NB4 (cell line): Measurements from ENCODE around the gene NFAT5.

ENCODE experiments used
- DNase-seq: peaks from one replicate; pipeline ENCODE4 v3.0.0; 2010; ENCODE audit warnings: low read depth
- H3K4me3 ChIP-seq: one replicate; pipeline ENCODE4 v1.5.1; 2011; ENCODE audit warnings: mild to moderate bottlenecking, low read depth, low read length, moderate library complexity
- MYC ChIP-seq: IDR thresholded peaks from 2 replicates; pipeline ENCODE4 v1.6.1; 2011; ENCODE audit warnings: low read depth, low read length
- POLR2A ChIP-seq: IDR thresholded peaks from 2 replicates; pipeline ENCODE4 v1.6.1; 2011; ENCODE audit warnings: mild to moderate bottlenecking; ENCODE audit not compliant: insufficient read length; ENCODE audit errors: extremely low read depth
- TF ChIP-seq, protein P1 (sequence below): IDR thresholded peaks from 2 replicates; pipeline ENCODE4 v1.6.1; 2011; ENCODE audit warnings: low read depth, low read length
- TF ChIP-seq, protein P2 (sequence below): IDR thresholded peaks from one replicate; pipeline ENCODE4 v1.5.1; 2012; ENCODE audit warnings: low read depth, low read length

The NFAT5 gene

DNA sequence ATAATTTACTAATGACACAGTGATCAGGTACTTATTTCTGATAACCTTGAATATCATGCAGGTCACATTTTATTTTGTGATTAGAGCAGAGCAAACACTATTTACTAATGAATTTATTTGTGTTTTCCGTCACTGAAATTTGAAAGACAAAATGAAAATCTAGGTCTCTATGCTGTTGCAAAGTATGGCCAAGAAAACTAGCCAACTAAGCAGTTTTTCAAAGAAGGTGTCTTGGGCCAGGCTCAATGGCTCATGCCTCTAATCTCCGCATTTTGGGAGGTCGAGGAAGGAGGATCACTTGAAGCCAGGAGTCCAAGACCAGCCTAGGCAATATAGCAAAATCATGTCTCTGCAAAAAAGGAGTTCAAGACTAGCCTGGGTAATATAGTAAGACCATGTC, 3.0 kb upstream of the NFAT5 start:
- H3K4me3 ChIP-seq = no peak overlapping the region
- TF ChIP-seq, protein P1, sequence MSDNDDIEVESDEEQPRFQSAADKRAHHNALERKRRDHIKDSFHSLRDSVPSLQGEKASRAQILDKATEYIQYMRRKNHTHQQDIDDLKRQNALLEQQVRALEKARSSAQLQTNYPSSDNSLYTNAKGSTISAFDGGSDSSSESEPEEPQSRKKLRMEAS = no peak
- no peak for TF ChIP-seq MYC
- TF ChIP-seq, protein P2, sequence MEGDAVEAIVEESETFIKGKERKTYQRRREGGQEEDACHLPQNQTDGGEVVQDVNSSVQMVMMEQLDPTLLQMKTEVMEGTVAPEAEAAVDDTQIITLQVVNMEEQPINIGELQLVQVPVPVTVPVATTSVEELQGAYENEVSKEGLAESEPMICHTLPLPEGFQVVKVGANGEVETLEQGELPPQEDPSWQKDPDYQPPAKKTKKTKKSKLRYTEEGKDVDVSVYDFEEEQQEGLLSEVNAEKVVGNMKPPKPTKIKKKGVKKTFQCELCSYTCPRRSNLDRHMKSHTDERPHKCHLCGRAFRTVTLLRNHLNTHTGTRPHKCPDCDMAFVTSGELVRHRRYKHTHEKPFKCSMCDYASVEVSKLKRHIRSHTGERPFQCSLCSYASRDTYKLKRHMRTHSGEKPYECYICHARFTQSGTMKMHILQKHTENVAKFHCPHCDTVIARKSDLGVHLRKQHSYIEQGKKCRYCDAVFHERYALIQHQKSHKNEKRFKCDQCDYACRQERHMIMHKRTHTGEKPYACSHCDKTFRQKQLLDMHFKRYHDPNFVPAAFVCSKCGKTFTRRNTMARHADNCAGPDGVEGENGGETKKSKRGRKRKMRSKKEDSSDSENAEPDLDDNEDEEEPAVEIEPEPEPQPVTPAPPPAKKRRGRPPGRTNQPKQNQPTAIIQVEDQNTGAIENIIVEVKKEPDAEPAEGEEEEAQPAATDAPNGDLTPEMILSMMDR = no peak
- no peak for DNase-seq

DNA sequence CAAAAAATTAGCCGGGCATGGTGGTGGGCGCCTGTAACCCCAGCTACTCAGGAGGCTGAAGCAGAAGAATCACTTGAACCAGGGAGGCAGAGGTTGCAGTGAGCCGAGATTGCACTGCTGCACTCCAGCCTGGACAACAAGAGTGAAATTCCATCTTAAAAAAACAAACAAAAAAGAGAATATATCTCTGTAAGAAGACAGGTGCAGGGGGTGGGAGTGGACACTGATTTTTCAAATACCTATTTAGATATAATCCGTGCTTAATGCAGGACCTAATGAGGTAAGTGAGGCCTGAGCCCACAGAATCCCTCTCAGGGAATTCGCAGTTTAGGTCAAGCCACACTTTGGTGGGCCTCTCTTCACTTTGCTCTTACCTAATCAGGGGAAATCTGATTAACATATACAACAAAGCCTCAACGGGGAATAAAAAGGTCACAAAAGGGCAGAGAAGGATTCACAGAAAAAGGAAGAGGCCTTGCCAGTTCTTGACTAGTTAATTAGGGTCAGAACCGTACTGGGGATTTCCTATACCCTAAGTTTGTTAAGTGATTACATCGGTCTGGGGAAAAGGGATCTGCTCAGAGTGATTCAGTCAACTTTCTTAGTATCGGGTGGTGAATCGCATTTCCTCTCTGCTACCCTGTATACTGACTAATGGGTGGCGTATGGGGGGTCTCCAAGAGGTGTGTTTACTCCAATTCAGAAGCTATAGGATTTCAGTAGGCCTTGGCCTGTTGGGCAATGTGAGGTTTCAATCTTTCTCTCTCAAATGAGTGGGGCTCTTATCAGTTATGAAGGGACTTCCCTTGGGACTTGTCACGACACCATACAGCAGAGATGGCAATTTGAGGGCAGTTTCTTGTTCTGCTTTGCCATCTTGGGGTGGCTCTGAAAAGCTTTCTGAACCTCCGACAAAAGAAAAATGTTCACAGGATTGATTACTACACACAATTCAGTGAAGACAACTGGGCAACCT, 1.9 kb upstream of the NFAT5 start:
- TF ChIP-seq MYC (0 out of 2 replicates have a peak, but pooled peaks have one; percentile 52), POLR2A (peak; percentile 17)
- TF ChIP-seq, protein P2 = peak; percentile 13
- TF ChIP-seq, protein P1 = no peak; the same call in 1 of the 2 replicates
- H3K4me3 ChIP-seq = peak overlapping the region; percentile 79
- peak; percentile 96 for DNase-seq

DNA sequence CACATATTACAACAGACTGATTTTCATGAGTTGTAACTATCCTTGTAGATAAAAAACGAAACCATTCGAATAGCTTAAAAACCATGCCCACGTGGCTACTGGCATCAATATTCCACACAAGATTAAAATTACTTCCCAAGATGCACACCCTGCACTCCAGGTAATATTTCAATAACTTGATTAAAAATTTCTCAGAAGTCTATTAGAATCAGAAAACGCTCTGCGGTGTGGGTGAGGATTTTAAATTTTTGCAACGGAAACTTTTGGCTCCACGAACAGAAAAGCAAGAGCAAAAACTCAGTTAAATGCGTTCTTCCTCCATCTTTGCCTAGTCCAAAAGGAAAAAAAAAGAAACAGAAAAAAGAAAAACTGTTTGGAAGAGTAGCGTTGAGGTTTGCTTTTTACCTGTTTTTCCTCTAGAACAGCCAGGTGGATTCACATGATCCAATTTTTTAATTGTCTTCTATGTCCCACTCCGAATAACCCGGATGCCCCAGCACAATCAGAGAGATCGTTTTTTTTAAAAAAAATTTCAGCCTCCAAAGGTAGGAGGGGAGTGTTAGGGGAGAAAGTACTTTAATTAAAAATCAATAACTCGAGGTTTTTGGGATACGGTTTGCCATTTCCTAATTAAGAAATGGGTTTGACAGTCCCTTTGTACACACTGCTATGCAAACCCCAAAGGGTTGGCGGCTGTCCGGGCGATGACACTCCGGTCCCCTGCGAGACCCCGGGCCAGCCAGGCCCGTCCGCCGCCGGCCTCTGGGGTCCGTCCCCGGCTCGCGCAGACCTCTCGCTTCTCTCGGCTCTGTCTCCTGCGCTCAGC, 708 bp upstream of the NFAT5 start:
- TF ChIP-seq POLR2A (no peak), MYC (no peak)
- TF ChIP-seq, protein P1 = no peak
- TF ChIP-seq, protein P2 = no peak
- no peak for DNase-seq
- H3K4me3 ChIP-seq = peak overlapping the region; percentile 79

DNA sequence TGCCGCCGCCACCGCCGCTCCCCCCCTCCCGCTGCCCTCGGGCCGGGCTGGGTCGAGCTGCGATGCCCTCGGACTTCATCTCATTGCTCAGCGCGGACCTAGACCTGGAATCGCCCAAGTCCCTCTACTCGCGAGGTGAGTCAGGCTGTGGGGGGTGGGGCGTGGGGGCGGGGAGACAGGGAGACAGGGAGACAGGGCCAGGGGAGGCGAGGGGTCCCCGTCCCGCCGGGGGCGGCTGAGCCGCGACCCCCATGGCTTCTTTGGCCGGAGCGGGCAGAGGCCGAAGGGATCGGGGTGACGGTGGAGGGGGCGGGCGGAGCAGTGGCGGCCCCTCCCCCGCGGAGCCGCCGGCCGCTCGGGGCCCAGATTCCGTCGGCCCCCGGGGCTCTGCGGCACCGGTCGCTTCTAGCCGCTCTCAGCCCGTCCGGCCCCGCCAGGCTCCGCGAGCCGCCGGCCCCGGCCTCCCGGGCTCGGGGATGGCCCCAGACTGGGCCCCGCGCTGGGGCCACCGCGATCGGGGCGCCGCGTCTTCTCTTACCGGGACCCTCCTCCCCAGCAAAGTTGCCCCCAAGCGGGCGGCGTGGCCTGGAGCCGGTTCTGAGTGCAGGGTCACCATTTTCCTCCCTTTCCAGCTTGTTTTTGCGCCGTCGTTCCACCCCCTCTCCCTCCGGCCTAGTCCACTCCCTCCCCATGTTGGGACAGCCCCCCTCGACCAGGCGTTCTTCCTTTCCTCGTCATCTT, 644 bp downstream of the NFAT5 start:
- DNase-seq = peak; percentile 70
- TF ChIP-seq MYC (no peak), POLR2A (no peak)
- TF ChIP-seq, protein P1 = no peak
- TF ChIP-seq, protein P2 = no peak

More for the DNA sequence above, 644 bp downstream of the NFAT5 start:
- peak overlapping the region; percentile 81 for H3K4me3 ChIP-seq
